Left lobe of liver (tissue), 2 donors: ENCODE results near the gene SCN5A. TPM values are rescaled to one million over a fixed set of nuclear protein-coding genes. Genes with fewer than 3 reads are reported as not detected.

Experiments
- ATAC-seq: fragments of 200-7000 bp; cut with Tn5 transposase; one replicate; pipeline ENCODE4 v1.9.1; 2020; ENCODE audit warnings: mild to moderate bottlenecking, moderate library complexity
- DNase-seq: peaks from one replicate; pipeline ENCODE4 v3.0.0-alpha.2; 2020; ENCODE audit warnings: low spot score
- total RNA-seq: library from RNA; stranded (reverse); gene quantifications from one replicate; pipeline ENCODE4 v1.2.1, GENCODE V29; 2021
- donor health status: DM: no; HTN: no; CAD: no; lungs with moderate emphysema.
- donor health status: DM: no; HTN: yes; CAD: no.

SCN5A gene
- total RNA-seq, 1 donor from 2014 or later, result 0.05 TPM

DNA sequence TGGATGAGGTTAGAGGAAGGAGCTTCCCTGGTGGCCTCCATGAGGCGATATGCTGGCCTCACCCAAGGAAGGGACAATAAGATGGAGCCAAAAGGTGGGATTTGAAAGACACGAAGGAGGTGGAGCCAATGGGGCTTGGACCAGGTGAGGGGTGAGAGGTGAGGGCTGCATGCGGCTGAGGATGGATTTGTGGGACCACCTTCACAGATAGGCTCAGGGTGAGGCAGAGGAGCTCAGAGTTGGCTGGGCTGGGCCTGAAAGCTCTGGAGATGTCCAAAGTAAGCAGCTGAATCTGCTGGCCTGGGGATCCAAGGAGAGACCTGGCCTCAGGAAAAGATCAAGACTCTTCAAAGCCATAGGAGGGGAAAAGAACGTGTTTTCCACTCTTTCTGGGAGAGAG is 103.5 kb downstream of the SCN5A start:
- no peak for ATAC-seq
- no peak for DNase-seq

DNA sequence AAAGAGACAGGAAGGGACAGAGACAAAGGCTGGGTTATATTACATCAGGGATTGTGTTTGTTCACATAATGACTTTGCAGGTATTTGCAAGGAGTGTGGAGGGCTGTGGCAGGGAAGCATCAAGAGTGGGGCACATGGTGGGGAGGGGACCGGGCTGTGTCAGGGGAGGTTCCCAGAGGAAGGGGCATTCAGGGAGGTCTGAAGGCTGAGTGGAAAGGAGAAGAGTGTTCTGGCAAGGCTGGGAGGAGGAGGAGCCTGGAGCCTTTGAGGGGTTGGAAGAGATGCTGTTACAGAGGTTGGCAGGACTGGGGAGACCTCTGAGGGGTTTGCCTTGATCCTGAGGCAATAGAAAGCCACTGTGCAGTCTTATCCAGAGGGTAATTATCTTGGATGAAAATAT is 103.9 kb downstream of the SCN5A start:
- no peak for DNase-seq

DNA sequence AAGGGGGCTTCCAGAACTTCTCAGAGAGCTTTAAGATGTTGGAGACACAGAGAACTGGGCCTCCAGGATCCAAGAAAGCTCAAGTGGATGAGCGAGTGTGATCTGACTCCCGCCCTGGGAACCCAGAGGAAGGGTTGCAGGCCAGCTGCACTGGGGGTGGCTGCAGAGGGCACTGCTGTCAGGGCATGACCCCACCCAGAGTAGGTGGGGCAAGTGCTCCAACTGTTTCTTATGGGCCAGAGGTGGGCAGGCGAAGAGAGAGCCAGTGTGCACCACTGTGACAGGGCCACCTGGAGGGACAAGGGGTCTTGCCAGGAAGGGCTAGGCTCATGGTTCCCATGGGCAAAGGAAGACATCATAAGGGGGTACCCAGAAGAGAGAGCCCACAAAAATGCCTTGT is 104.6 kb downstream of the SCN5A start:
- ATAC-seq, result no peak
- no peak for DNase-seq

More for the DNA sequence above, 103.9 kb downstream of the SCN5A start:
- ATAC-seq, result no peak

- DNase-seq (no peak), ATAC-seq (no peak)
Observed at GRCh38 chr3:38543586-38543985, 105.9 kb downstream of the SCN5A start.

- no peak for DNase-seq
- no peak for ATAC-seq
Observed at GRCh38 chr3:38542401-38543298, 106.8 kb downstream of the SCN5A start.

DNA sequence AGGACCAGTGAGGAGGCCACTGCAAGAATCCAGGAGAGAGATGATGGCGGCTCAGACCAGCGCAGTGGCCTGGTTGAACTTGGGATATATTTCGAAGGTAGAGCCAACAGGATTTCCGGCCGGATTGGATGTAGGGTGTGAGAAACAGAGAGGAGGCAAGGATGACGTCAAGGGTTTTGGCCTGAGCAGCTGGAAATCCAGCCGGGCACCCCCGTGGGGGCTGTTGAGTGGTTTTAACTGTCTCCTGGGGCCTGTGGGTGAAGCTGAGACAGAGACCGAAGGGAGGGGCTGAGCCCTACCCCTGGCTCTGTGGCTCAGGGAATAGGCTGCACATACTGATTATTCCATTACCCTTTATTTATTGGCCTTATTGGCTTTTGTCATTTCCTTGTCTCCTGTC is 107.7 kb downstream of the SCN5A start:
- ATAC-seq (no peak), DNase-seq (no peak)

- DNase-seq (no peak), ATAC-seq (peak; percentile 23)
Observed at GRCh38 chr3:38538773-38539353, 110.6 kb downstream of the SCN5A start.

GRCh38 chr3:38536671-38537070 is 112.8 kb downstream of the SCN5A start:
- DNase-seq, result no peak
- no peak for ATAC-seq

GRCh38 chr3:38534604-38535003 is 114.9 kb downstream of the SCN5A start:
- no peak for ATAC-seq
- DNase-seq, result no peak

DNA sequence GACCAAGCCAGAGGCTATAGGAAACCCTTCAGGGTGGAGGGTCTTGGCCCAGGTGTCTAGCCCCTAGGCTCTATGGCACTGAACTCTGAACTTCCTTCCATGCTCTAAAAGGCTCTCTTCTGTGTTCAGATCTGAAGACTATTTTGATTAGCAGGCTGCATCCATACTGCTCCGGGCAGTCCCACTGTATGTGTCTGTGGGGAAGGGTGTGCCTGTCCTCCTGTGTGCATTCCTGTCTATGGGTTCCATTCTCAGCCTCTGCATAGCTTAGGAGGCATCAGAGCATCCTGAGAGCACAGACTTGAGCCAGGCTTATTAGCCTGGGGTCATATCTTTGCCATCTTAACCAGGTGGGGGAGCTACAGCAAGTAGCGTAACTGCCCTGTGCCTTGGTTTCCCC is 115.3 kb downstream of the SCN5A start:
- ATAC-seq, result no peak

DNA sequence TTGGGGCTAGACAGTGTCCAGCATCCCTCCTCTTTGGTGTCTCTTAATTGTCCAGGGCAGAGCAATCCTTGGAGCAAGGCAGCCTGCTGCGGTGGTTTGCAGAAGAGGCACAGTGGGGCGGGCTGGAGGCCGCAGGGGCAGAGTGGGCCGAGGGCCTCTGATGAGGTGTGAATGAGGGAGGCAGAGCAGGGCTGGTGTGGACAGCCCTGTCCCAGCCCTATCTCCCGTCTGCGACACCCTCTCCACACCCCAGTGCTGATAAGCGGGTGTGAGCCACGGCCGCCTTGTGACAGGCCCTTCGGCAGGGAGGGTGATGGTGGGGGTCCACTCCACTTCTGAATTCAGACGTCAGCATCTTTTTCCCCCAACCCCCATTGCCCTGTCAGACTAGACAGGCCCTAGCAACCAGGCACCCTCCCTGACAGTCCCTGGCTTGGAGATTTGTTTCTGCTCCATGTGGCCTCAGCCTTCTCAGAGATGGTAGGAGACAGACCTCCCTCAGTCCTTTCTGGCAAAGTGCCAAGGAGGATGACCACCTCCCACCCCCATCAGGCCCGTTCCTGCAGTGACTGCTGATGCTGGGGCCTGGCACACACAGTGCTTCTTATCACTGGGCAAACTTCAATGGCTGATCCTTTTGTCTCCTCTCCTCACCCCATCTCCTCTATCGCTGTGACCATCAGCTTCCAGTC is 116.1 kb downstream of the SCN5A start:
- no peak for DNase-seq
- no peak for ATAC-seq

More for the DNA sequence above, 115.3 kb downstream of the SCN5A start:
- DNase-seq, result no peak

DNA sequence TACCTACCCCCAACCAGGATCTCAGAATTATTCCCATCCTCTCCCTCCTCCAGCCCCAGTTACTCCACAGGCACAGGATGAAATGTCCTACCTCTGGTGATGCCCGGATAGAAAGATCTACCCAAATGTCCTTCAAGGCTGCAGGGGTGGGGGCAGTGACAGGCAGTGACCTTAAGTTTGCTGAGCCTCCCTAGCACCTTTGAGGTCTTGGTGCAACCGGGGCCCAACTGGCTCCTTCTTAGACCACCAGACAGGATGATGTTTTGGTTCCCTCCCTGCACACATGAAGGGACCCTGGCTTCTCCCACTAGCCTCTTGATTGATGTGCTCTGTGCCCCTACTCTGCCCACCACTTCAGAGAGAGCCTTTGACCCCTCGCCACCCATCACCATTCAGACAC is 117.0 kb downstream of the SCN5A start:
- DNase-seq (no peak), ATAC-seq (no peak)

DNA sequence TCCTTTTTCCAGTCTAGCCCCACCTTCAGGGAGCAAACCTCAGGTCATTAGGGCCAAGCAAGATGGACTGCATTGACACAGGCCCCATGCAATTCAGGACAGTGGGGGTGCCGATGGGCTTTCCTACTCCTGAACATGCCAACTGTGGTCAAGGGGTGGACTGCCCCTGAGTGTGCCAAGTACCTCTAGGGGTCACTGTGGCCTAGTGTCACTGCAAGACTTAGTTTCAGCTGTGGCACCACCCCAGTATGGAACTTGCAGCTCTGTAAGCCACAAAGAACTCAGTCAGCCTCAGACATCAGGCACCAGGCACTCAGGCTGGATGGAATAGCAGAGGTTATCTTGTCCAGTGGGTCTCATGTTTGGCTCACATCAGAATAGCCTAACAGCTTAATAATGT is 121.0 kb downstream of the SCN5A start:
- DNase-seq (no peak), ATAC-seq (no peak)

- no peak for DNase-seq
- no peak for ATAC-seq
Observed at GRCh38 chr3:38526792-38527191, 122.7 kb downstream of the SCN5A start.

DNA sequence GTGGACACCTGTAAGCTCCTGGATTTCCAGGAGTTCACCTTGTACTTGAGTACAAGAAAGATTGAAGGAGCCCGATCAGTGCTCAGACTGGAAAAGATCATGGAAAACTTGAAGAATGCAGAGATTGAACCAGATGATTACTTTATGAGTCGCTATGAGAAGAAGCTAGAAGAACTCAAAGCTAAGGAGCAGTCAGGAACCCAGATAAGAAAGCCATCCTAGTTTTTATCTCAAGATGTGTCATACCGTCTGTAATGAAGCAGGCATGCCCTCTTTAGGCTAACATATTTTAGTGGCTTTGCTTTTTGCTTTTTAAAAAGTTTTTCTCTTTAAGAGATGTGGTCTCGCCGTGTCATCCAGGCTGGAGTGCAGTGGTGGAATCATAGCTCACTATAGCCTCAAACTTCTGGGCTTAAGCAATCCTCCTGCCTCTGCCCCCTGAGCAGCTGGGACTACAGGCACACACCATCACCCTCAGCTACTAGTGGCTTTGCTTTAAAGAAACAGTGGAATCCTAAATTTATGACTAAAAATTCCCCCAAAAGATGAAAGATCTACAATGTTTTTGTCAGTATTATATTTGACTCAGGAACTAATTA is 125.2 kb downstream of the SCN5A start:
- DNase-seq (no peak), ATAC-seq (no peak)

GRCh38 chr3:38522002-38522401 is 127.5 kb downstream of the SCN5A start:
- DNase-seq, result no peak
- ATAC-seq, result no peak

- DNase-seq (peak; percentile 56), ATAC-seq (peak; percentile 93)
Observed at GRCh38 chr3:38521391-38521987, 128.0 kb downstream of the SCN5A start.

DNA sequence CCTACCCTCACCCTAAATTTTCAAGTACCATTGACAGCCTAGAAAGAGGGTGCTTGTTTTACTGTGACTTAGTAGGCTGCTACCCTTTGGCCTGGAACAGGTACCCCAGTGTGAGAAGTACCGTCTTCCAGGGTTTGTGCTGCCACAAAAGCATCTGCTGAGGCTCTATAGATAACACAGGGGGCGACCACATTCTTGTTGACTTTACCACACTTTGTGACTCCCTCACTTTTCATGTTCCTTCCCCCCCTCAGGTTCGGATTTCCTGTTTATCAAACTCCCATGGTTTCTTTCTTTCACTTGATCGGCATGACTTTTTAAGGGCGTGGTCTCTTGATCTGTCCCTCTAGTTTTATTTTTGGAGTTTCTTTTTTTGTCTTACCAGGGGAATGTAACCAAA is 129.8 kb downstream of the SCN5A start:
- ATAC-seq, result no peak
- no peak for DNase-seq

- ATAC-seq, result no peak
Observed at GRCh38 chr3:38519000-38519399, 130.5 kb downstream of the SCN5A start.

GRCh38 chr3:38516669-38517068 is 132.8 kb downstream of the SCN5A start:
- DNase-seq, result no peak
- ATAC-seq, result no peak

More at GRCh38 chr3:38519000-38519399, 130.5 kb downstream of the SCN5A start:
- no peak for DNase-seq

DNA sequence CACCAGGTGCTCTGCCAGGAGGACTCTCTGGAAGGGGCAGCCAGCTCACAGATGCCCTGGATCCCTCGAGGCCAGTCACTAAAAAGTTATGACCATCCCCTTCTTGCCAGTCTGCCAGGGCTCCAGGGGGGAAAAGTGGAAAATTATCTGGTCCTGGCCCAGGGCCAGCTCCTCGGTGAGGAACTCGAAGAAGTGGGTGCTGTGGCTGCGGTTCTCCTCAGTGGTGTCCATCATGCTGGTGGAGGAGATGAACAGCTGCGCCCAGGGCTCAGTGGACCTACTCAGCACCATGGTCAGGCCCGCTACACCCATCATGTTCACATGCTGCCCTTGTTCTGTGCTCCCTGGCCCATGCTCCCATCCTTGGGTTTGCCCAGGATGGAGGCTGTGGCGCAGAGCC is 134.1 kb downstream of the SCN5A start:
- ATAC-seq (no peak), DNase-seq (no peak)
